SK-N-SH treated with all-trans-retinoic acid at 6 μM for 48 hours (cell line): ENCODE data around the gene TMEM244.
"Not testable (repeated sequence)": the region's sequence is repeated elsewhere in the genome, so short reads cannot be mapped to it uniquely, and the experiment has no call there.

Experiments
- BACH2 ChIP-seq: fragments of 250-450 bp; sonication (Bioruptor Pico); IDR thresholded peaks from 2 replicates; pipeline ENCODE4 v1.9.0; 2021; ENCODE audit warnings: mild to moderate bottlenecking, borderline replicate concordance
- CSDC2 ChIP-seq: fragments of 250-450 bp; sonication (Bioruptor Pico); IDR thresholded peaks from 2 replicates; pipeline ENCODE4 v1.5.0; 2020; ENCODE audit warnings: mild to moderate bottlenecking, moderate library complexity
- PATZ1 ChIP-seq: fragments of 250-450 bp; sonication (Bioruptor Pico); IDR thresholded peaks from 2 replicates; pipeline ENCODE4 v1.8.0; 2020; ENCODE audit warnings: mild to moderate bottlenecking, moderate library complexity, borderline replicate concordance
- PPARA ChIP-seq: fragments of 250-450 bp; sonication (Bioruptor Pico); IDR thresholded peaks from 2 replicates; pipeline ENCODE4 v1.5.0; 2020; ENCODE audit warnings: mild to moderate bottlenecking, borderline replicate concordance
- TOX ChIP-seq: fragments of 250-450 bp; sonication (Bioruptor Pico); IDR thresholded peaks from 2 replicates; pipeline ENCODE4 v1.8.0; 2021; ENCODE audit warnings: mild to moderate bottlenecking, moderate library complexity, borderline replicate concordance
- ZC3H10 ChIP-seq: fragments of 250-450 bp; sonication (Bioruptor Pico); IDR thresholded peaks from 2 replicates; pipeline ENCODE4 v1.5.1; 2021; ENCODE audit warnings: mild to moderate bottlenecking, moderate library complexity
- ZNF565 ChIP-seq: fragments of 450-650 bp; formaldehyde crosslinking; conservative IDR thresholded peaks from 2 replicates; pipeline ENCODE4 v1.5.0; 2020; ENCODE audit warnings: low read depth, mild to moderate bottlenecking, moderate library complexity

GRCh38 chr6:129839562-129839961, 21.6 kb downstream of the TMEM244 start:
- TF ChIP-seq PATZ1 (CRISPR knock-in tag); TOX (CRISPR knock-in tag); ZC3H10 (CRISPR knock-in tag); ZNF565 (CRISPR knock-in tag); PPARA; BACH2; CSDC2 (CRISPR knock-in tag): not testable (repeated sequence)
